ENCODE data around the gene BMPR1A.
"Not testable (repeated sequence)": the region's sequence is repeated elsewhere in the genome, so short reads cannot be mapped to it uniquely, and the experiment has no call there.

BMPR1A gene

GRCh38 chr10:86730227-86730626 is 26.2 kb upstream of the BMPR1A start:
- DNase-seq: no peak

GRCh38 chr10:86732771-86733170 is 23.6 kb upstream of the BMPR1A start:
- no peak for DNase-seq

- no peak for DNase-seq
Measured at GRCh38 chr10:86733260-86733671, 23.2 kb upstream of the BMPR1A start.

DNA sequence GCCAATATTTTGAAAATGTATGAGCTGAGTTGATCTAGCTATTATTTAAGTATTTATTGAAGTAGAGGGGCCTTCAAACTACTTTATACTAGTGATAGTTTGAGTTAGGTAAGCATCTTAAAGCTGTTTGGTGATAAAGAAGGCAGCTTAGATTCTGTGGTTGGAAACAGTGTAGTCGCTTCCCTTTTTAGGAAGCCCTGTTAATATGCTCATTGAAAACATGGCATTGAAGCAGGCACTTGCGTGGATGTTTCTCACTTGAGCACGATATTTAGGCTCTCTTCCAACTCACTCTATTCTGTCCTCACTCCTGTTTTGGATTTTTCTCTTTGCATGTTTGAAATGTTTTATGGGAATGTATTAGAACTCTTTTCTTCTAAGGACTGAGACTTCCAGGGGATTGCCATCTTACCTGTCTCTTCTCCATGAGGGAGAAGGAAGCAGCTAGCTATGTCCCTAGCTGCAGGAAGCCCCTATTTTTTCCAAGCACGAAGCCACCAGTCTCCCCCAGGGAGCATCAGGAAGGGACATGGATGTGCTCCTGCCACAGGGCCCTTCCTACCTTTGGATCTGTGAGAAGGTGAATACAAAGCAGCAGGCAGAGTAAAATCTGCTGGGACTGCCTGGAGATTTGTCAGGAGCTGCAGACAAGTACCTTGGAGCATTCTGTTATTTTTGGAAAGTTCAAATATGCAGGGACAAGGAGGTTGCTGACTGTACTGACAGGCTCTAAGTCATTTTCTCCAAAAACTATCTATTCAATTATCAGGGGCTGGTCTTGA is 22.0 kb upstream of the BMPR1A start:
- no peak for DNase-seq

GRCh38 chr10:86735278-86735677 is 21.1 kb upstream of the BMPR1A start:
- not testable (repeated sequence) for DNase-seq

- no peak for DNase-seq
Measured at GRCh38 chr10:86742230-86742629, 14.2 kb upstream of the BMPR1A start.

DNA sequence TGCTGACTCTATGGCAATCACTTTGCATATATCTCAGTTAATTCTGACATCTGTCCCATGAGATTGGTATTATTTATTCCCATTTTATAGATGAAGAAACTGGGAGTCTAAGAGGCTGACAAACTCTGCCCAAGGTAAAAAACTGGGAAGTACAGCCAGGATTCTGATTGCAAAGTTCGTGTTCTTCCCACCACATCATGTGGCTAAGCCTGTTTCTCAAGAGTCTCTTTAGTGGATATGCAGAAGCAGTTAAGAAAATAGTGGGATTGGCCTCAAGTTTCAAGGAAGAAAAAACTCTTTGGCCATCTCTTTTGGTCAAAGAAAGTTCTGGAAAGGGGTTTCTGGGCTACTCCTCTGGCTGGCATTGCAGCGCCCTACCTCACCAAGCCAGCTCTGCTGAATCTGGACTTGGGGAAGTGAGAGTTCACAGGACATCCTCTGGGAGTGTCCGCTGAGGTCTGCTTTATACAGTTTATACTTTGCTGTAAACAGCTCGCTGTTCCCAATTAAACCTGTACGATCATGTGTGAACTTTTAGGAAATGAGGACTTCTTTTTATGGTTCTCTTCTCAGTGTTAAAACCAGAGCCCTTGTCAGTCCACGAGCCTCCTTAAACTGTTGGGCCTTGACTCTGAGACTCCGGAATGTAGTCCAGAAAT is 12.2 kb upstream of the BMPR1A start:
- no peak for DNase-seq

DNA sequence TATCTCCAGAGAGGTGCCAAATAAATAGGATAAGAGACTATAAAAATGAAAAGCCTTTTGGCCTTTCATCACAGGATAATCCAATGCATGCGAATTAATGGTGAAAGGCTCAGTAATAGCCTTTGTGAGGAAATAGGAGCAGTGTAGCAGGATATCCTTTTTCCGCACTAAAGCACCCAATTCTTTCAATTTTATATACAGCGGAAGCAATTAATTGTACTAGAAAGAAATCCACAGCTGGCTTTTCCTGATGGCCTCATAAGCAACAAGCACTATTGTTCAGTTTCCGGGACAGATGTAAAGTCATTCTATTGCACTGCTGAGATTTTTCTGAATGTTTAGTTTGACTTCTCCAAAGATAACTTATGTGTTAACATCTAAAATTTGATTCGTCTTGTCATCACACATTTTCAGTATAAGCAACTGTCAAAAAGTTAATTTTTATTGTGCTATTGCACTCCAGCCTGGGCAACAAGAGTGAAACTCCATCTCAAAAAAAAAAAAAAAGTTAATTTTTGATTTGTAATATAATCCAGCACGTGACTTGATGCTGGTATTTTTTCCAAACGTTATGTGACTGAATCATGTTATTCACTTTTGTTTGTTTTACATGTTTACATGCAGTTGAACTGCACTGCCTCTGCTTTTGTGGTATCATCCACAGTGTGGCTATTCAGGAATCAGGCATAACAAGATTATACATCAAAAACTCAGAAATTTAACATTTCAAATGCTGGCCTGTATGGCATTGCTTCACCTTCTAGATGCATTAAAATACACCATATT is 8.4 kb upstream of the BMPR1A start:
- no peak for DNase-seq

- no peak for DNase-seq
Measured at GRCh38 chr10:86749854-86750253, 6.6 kb upstream of the BMPR1A start.

- no peak for DNase-seq
Measured at GRCh38 chr10:86751477-86751876, 4.9 kb upstream of the BMPR1A start.

DNA sequence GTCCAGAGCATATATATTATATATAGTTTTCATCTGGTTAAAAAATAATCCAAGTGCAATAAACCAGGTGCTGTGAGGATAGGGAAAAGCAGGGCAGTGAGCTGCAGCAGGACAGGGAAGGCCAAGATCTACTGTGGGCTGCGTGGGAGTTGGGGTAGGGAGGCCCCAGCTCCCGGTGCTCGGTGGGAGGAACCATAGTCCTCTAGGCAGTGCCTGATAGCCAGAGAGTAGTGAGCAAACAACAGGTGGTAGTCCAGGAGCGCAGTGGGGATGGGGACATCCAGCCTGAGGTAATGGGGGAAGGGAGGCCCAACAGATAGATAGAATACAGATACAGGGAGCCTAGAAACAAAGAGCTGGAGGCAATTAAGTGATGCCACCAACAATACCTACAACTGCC is 4.1 kb upstream of the BMPR1A start:
- DNase-seq: no peak

DNA sequence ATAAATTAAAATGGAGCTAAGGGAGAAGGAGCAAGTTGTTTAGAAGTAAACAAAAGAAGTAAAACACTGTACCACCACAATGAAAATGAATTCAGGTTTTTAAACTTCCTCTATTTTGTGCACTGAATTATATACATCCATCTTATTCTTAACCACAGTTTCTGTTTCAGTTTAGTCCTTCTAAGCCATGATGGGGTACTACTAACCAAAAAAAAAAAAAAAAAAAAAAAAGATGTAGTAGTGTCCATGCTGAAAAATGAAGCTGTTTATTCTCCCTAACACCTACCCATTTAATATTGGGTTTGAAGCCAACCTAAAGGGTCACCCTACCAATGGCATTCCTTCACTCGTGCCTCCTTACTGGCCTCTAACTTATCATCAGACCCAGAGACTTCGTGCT is 3.4 kb upstream of the BMPR1A start:
- no peak for DNase-seq

DNA sequence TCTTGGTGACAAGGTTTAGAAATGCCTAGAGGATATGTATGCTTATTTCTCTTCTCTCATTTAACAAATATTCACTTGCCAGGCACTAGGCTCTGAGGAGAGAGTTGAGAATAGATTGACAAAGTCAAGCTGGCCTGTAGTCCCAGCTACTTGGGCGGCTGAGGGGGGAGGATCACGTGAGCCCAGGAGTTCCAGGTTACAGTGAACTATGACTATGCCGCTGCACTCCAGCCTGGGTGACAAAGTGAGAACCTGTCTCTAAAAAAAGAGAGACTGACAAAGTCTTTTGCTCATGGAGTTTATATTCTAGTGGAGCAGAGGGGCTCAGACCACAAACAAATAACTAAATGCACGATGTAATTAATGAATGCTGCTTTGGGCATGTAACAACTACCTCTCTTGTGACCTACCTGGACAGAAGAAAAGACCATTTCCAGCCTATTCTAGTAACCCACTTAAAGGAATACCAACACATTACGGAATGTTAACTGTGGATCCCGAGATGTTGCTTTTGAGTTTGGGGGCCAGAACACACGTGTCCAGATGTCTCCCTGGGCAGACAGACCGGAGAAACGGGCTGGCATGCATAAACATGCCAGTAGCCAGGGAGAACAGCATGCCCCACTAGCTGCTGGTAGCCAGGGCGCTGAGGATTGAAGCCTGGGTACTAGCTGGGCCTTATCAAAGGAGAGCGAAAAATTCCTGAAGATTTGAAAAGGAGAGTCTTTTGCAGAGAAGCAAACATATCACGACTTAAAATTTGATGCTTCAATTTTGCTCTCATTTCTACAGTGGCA is 2.6 kb upstream of the BMPR1A start:
- no peak for DNase-seq

- DNase-seq: no peak
Measured at GRCh38 chr10:86755454-86755739, 1.0 kb upstream of the BMPR1A start.

- peak; percentile 84 to 90 for DNase-seq
Measured at GRCh38 chr10:86755740-86756510, 494 bp upstream of the BMPR1A start.

DNA sequence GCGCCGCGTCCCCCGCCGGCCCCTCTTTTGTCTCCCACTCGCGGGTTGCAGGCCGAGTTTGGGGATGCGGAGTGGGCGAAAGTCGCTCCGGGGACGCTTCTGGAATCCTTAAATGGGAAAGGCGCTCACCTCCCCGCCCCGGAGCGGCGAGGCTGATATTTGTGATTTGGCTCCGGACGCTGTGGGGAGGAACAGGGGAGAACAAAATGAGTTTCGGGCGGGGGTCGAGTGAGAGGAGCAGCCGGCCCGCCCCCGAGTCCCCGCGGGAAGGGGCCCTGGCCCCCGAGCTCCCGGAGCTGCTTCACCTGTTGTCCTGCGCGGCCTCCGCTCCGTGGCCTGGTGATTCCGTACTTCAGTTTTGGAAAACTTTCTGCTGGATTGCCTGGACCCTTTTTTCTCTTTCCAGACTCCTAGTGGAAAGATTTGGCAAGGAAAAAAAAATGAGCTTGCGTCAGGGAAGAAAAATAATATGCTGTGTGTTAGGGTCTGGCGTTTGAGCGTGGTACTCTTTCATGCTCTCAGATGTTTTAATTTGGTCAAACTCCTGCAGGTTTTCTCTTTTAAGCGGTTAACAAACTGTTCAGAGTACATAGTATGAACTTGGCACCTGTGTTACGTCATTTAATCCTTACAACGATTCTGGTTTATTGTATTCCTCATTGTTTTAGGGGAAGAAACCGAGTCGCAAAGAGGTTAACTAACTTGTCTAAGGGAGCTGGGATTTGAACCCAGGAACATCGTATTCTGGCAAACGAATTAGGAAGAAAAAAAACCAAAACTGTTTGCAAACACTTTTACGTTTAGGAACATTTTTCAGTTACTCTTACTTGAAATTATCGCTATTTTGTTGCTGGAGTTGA is 924 bp downstream of the BMPR1A start:
- peak in 1 of 2 donors; percentile 17 for DNase-seq

DNA sequence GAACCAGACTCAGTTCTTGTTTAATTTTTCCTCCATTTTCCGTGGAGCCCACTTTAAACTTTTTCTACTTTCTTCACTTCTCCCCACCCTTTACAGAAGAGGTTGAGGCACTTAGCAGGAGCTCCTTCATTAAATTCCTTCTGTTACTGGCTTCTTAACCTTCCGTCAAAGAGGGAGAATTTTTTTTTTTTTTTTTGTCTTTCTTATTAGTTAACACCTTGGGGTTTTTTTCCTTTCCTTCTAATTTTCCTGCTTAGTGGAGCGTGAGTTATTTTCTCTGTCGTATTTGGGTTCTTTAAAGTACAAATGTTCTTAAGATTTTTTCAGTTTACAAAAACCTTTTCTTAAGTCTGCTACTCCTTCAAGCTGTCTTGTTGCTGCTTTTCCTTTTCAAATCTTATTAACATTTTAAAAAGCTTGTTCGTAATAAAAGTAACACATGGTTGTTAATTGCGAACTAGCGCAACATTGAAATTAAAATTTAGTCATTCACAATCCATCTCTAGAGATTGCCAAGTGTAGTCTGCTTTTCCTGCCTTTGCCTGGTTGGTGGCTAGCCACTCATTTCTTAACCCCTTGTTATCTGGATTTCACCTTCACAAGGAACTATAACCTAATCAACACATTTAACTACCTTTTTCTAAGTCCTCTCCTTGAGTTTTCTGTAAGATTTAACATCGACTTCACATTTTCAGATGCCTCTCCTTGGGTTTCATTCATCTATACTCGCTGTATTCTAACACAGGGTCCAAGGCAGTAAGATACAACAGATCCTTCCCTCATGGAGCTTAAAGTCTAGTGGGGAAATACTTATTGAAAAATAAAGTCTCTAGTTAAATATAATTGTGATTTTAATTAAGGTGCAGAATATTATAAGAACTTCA is 2.0 kb downstream of the BMPR1A start:
- no peak for DNase-seq

DNA sequence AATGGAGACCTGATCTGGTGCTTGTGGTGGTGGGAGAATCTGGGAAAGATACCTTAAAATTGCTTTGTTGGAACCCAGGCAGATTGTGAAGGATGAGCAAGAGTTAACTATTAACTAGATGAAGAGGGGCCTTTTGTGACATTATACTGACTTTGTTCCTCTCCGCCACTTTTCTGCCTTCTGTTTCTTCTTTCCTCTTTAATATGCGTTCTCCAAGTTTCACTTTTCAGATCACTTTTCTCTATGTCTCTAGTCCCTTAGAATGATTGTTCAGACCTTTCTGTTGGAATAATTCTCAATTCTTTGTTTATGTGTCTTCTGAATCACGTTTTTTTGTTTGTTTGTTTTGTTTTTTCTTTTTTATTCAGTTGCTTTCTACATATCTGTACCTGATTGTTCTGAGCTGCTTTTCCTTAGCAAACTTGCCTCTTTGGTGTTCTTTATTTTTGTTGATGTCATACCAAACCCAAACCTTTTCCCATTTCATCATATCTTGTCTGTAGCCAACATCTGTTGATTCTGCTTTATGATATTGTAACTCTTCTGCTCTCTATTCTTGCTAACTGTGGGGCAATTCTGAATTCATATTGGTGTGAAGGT is 2.8 kb downstream of the BMPR1A start:
- DNase-seq: no peak

DNA sequence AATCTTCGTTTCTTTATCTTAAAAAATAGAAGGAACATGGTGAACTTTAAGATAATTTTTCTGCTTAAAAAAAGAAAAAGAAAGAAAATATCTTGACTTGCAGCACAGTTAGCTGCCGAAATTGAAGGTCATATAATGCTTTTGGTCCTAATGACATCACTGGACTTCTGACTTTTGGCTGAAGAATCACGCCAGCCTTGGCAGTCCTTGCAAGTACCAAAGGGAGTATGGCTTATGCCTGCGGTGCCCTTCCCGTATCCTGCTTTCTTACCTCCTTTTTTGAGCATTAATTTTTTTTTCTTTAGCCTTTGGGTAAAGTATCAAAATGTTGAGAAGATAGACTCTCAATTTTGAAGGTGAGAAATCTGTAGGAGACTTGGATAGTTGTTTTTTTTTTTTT is 7.0 kb downstream of the BMPR1A start:
- DNase-seq: no peak

- no peak for DNase-seq
Measured at GRCh38 chr10:86765548-86765947, 9.1 kb downstream of the BMPR1A start.
